ENCODE data around the gene UBE4B. TPM values are rescaled to one million over a fixed set of nuclear protein-coding genes. Genes with fewer than 3 reads are reported as not detected.

UBE4B gene
- polyA plus RNA-seq, 2 of the 4 experiments (the other 2 are of a cell fraction): 13.5 to 15.1 TPM

- ATAC-seq (no peak), FAIRE-seq (no peak), DNase-seq (ENCODE audit: low read depth in 1 of 2, low spot score in 1 of 2) (no peak)
- POLR2A ChIA-PET: no interaction called here
- CTCF ChIA-PET: interaction anchor here (0.6 to 2.7 kb wide), 11 partner anchors 9 to 226 kb away, joined by 3 to 34 read pairs (median 6); no protein-coding TSS in a partner anchor
- 96% methylated on average over 11 of the region's 11 CpGs for WGBS (ENCODE audit: missing lambda C conversion rate)
- Histone ChIP-seq H3K9me3 (no peaks in the 10 kb centered on the region), H3K4me1 (peaks cover 17% of the 10 kb centered on the region; the same call in 2 of the 3 replicates), H3K4me2 (no peak overlapping the region), H3K4me3 (no peak overlapping the region), H3K27ac (no peak overlapping the region)
- TF ChIP-seq USF2 (IDR thresholded peaks at IDR 0.05) (no peak), KDM5A (IDR thresholded peaks at IDR 0.05) (no peak), TP53 (CRISPR knock-in tag; IDR thresholded peaks at IDR 0.05) (no peak), HDAC2 (IDR thresholded peaks at IDR 0.05) (no peak), HOXA7 (CRISPR knock-in tag; IDR thresholded peaks at IDR 0.05) (no peak), NR3C1 (IDR thresholded peaks at IDR 0.05) (no peak), RCOR1 (IDR thresholded peaks at IDR 0.05; ENCODE audit: low read depth, low read length) (no peak), FOXS1 (CRISPR knock-in tag; IDR thresholded peaks at IDR 0.05) (no peak), REST (IDR thresholded peaks at IDR 0.05) (no peak), SMC3 (IDR thresholded peaks at IDR 0.05) (no peak), KDM1A (IDR thresholded peaks at IDR 0.05; ENCODE audit: low read depth) (no peak), HES2 (IDR thresholded peaks at IDR 0.05) (no peak), BCL3 (IDR thresholded peaks at IDR 0.05) (no peak), SREBF2 (IDR thresholded peaks at IDR 0.05) (no peak), POLR2A (IDR thresholded peaks at IDR 0.05; ENCODE audit: low read length) (no peak), NPAS2 (CRISPR knock-in tag; IDR thresholded peaks at IDR 0.05; ENCODE audit: borderline replicate concordance) (no peak), FOSL2 (IDR thresholded peaks at IDR 0.05) (no peak), FOSL2 (CRISPR knock-in tag; IDR thresholded peaks at IDR 0.05) (no peak)
These were observed 175.8 kb downstream of the UBE4B start for GRCh38 chr1:10208537-10208936.

GRCh38 chr1:10209590-10209904 is 176.8 kb downstream of the UBE4B start:
- TF ChIP-seq CHD4 (IDR thresholded peaks at IDR 0.05; ENCODE audit: borderline replicate concordance) (no peak), RCOR1 (IDR thresholded peaks at IDR 0.05; ENCODE audit: low read depth, low read length) (no peak), FOXS1 (CRISPR knock-in tag; IDR thresholded peaks at IDR 0.05) (no peak), MAZ (IDR thresholded peaks at IDR 0.05; ENCODE audit: borderline replicate concordance, low read depth, low read length) (no peak), POLR2A (IDR thresholded peaks at IDR 0.05; ENCODE audit: low read length) (no peak), CBX2 (IDR thresholded peaks at IDR 0.05; ENCODE audit: borderline replicate concordance, low read depth) (no peak), EP300 (IDR thresholded peaks at IDR 0.05) (no peak), NPAS2 (CRISPR knock-in tag; IDR thresholded peaks at IDR 0.05; ENCODE audit: borderline replicate concordance) (no peak), CTCF (IDR thresholded peaks at IDR 0.05) (no peak), HMGXB4 (CRISPR knock-in tag; IDR thresholded peaks at IDR 0.05; ENCODE audit: borderline replicate concordance) (no peak), MAFK (IDR thresholded peaks at IDR 0.05; ENCODE audit: partially characterized antibody) (no peak), PHF8 (IDR thresholded peaks at IDR 0.05; ENCODE audit: borderline replicate concordance, low read depth) (no peak), EHMT2 (IDR thresholded peaks at IDR 0.05; ENCODE audit: low read depth) (no peak), EHF (CRISPR knock-in tag; IDR thresholded peaks at IDR 0.05) (no peak)
- H3K27ac ChIP-seq: peak overlapping the region; percentile 85 to 95
- no peaks in the 10 kb centered on the region for H3K9me3 ChIP-seq
- FAIRE-seq (no peak), DNase-seq (ENCODE audit: low read depth in 1 of 2, low spot score in 1 of 2) (no peak), ATAC-seq (peak; percentile 60 to 66; a peak in 5 of 6 replicates)
- H3K4me3 ChIP-seq: peak overlapping the region; percentile 98
- peak overlapping the region; percentile 73 for H3K4me2 ChIP-seq
- POLR2A ChIA-PET: interaction anchor here (0.6 kb wide), 1 partner anchor 293 kb away, joined by 4 read pairs; no protein-coding TSS in a partner anchor
- 12% methylated on average over 8 of the region's 8 CpGs for WGBS (ENCODE audit: missing lambda C conversion rate)
- CTCF ChIA-PET: interaction anchor here (0.8 to 2.7 kb wide), 39 partner anchors 10 to 266 kb away, joined by 3 to 34 read pairs (median 4); partner anchors contain the start of genes CENPS, LZIC and NMNAT1
- peaks cover 17% of the 10 kb centered on the region; the same call in 2 of the 3 replicates for H3K4me1 ChIP-seq
